Adrenal gland (tissue), 12 donors: ENCODE data around the gene TMEM125. TPM values are rescaled to one million over a fixed set of nuclear protein-coding genes. Genes with fewer than 3 reads are reported as not detected.

Experiments
- DNase-seq, 7 donors: peaks; one replicate each; pipeline ENCODE4 v3.0.0-alpha.2; 2019 to 2020
- H3K27ac ChIP-seq, 5 donors: fragments of 200-600 bp; sonication (generic) in 4 of 5; 1 replicate in 3 of 5; 2 replicates in 2 of 5; pipeline versions ENCODE4 v1.5.1 to v1.8.0; 2016 to 2020; ENCODE audit warnings: mild to moderate bottlenecking in 1 of 5
- H3K27me3 ChIP-seq: fragments of 200-600 bp; 2 replicates; pipeline ENCODE4 v1.8.0; 2021
- H3K36me3 ChIP-seq, 2 donors: fragments of 200-600 bp; replicated peaks in 1 of 2; 1 replicate in 1 of 2; 2 replicates in 1 of 2; pipeline versions ENCODE4 v1.5.1 to v1.8.0; 2018 to 2022
- H3K4me1 ChIP-seq, 2 donors: fragments of 200-600 bp; replicated peaks in 1 of 2; 1 replicate in 1 of 2; 2 replicates in 1 of 2; pipeline versions ENCODE4 v1.5.1 to v1.8.0; 2018 to 2021
- H3K4me3 ChIP-seq, 4 donors: fragments of 200-600 bp; sonication (generic) in 3 of 4; one replicate each; pipeline ENCODE4 v1.5.1; 2016 to 2018
- H3K9me3 ChIP-seq, 3 donors: fragments of 200-600 bp; sonication (generic) in 1 of 3; replicated peaks in 1 of 3; 1 replicate in 2 of 3; 2 replicates in 1 of 3; pipeline versions ENCODE4 v1.5.1 to v1.8.0; 2016 to 2021
- POLR2A ChIP-seq, 2 donors: fragments of 450-650 bp; IDR thresholded peaks; one replicate each; pipeline ENCODE4 v1.6.1; 2017; ENCODE audit warnings: antibody characterized with exemption in 2 of 2, mild to moderate bottlenecking in 2 of 2, moderate library complexity in 1 of 2
- WGBS, 4 donors: extraction: QIAGEN DNeasy Blood & Tissue Kit in 2 of 4; methylation state at CpG; one replicate each; pipeline versions ENCODE4 v1.1.5 to v1.1.7; 2013 to 2017; 5-methylcytosine and 5-hydroxymethylcytosine counted together
- intact Hi-C, 2 donors: fragments of 100-400 bp; cut with DNase I; formaldehyde crosslinking; loops; one replicate each; pipeline versions ENCODE4 v1.14.1 to v1.15.0; 2022 to 2023
- polyA plus RNA-seq, 3 donors: library from polyadenylated mRNA; stranded (reverse); fragments of 200-250 nt in 2 of 3; fragments of 350-450 nt in 1 of 3; fragmentation: Illumina TruSeq in 1 of 3; extraction: RNeasy Lipid Tissue Mini Kit (QIAGEN cat#74804) in 1 of 3; gene quantifications; one replicate each; pipeline ENCODE4 v1.2.3, GENCODE V29; 2013 to 2014
- total RNA-seq, 9 donors: library from RNA; depleted of rRNA in 4 of 9; stranded (reverse); fragments of >200 nt in 4 of 9; fragments of 120-200 nt in 1 of 9; fragmentation: NEBNext Ultra II Directional in 1 of 9; extraction: Animal tissue kit (Norgen Biotek cat#: 25700) in 1 of 9; gene quantifications; one replicate each; pipeline versions ENCODE4 v1.1.0 to v1.2.4, GENCODE V29; 2013 to 2023
- TF ChIP-seq, protein P1 (sequence below), 6 experiments: fragments of 450-650 bp in 4 of 6; fragments of 200-600 bp in 2 of 6; sonication (generic) in 1 of 6; IDR thresholded peaks; 1 replicate in 5 of 6; 2 replicates in 1 of 6; pipeline versions ENCODE4 v1.5.1 to v1.8.0; 2016 to 2021; ENCODE audit warnings: antibody characterized with exemption in 6 of 6, mild to moderate bottlenecking in 2 of 6, moderate library complexity in 1 of 6
- donor health status: healthy with polysubstance abuse.
- donor health status: Bipolar disorder and iron deficiency.
- donor health status: DM: yes; HTN: yes; CAD: no.
- donor health status: DM: no; HTN: no; CAD: no.
- donor health status: DM: no; HTN: no; CAD: no.
- donor health status: DM: yes; HTN: yes; CAD: no.

Gene TMEM125
- total and polyA plus RNA-seq, 12 donors, result 0.14 to 2.1 (median 1.0) TPM; not detected in 2

DNA sequence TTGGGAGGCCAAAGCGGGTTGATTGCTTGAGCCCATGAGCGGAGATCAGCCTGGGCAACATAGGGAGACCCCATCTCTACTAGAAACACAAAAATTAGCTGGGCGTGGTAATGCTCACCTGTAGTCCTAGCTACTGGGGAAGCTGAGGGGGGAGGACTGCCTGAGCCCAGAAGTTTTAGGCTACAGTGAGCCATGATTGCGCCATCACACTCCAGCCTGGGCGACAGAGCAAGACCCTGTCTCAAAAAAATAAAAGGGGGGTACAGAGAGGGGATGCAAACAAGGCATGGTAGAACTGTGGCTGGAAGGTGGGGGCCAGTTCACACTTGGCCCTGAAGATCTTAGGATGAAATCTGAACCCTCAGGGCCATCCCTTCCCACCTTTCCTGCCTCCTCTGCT, 16.8 kb downstream of the TMEM125 start:
- H3K27me3 ChIP-seq, result no peaks in the 10 kb centered on the region
- 90 to 97% (median 94%) methylated on average over 5 of the region's 5 CpGs for WGBS, 4 donors
- peaks cover 0 to 10% of the 10 kb centered on the region in 2 donors for H3K4me1 ChIP-seq
- no peak for TF ChIP-seq POLR2A (IDR thresholded peaks at IDR 0.05)
- TF ChIP-seq, protein P1, sequence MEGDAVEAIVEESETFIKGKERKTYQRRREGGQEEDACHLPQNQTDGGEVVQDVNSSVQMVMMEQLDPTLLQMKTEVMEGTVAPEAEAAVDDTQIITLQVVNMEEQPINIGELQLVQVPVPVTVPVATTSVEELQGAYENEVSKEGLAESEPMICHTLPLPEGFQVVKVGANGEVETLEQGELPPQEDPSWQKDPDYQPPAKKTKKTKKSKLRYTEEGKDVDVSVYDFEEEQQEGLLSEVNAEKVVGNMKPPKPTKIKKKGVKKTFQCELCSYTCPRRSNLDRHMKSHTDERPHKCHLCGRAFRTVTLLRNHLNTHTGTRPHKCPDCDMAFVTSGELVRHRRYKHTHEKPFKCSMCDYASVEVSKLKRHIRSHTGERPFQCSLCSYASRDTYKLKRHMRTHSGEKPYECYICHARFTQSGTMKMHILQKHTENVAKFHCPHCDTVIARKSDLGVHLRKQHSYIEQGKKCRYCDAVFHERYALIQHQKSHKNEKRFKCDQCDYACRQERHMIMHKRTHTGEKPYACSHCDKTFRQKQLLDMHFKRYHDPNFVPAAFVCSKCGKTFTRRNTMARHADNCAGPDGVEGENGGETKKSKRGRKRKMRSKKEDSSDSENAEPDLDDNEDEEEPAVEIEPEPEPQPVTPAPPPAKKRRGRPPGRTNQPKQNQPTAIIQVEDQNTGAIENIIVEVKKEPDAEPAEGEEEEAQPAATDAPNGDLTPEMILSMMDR (IDR thresholded peaks at IDR 0.05), result no peak
- H3K4me3 ChIP-seq, result no peak overlapping the region
- H3K27ac ChIP-seq, result no peak overlapping the region
- intact Hi-C loops, result no loop called here
- no peaks in the 10 kb centered on the region for H3K36me3 ChIP-seq
- no peaks in the 10 kb centered on the region for H3K9me3 ChIP-seq
- no peak for DNase-seq

DNA sequence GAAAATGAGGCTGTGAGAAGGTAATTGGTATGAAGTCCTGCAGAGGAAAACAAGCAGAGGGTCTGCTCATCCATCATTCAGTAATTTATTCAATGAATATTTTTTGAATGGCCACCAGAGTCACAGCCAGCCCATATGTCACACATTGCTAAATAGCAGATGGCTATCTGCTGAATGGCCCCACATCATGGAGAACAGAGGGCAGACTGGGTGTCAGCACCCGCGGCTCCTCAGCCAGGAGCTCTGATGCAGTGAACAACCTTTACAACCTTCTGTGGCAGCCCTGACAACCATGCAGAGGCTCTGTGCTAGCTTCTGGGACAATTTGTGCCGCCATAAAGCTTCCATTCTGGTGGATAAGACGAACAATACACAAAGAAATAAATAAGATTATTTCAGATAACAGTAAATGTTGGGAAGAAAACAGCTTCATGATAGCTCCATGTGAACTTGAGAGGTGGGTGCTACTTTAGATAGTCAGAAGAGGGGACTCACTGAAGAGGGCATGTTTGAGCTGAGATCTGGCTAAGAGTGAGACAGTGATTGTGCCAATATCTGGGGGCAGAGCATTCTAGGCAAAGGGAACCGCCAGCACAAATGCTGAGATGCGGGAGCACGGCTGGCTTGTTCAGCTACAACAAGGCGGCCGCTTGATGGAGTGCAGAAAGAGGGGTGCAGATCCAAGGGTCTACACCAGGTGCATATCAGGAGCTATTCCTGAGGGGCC, 18.4 kb downstream of the TMEM125 start:
- 93 to 95% (median 94%) methylated on average over 7 to 9 of the region's 9 CpGs for WGBS, 4 donors
- intact Hi-C loops, result no loop called here
- Histone ChIP-seq H3K4me3 (no peak overlapping the region), H3K36me3 (no peaks in the 10 kb centered on the region), H3K27me3 (no peaks in the 10 kb centered on the region), H3K4me1 (peaks cover 0 to 10% of the 10 kb centered on the region in 2 donors), H3K27ac (no peak overlapping the region), H3K9me3 (no peaks in the 10 kb centered on the region)
- DNase-seq, result no peak
- TF ChIP-seq POLR2A (IDR thresholded peaks at IDR 0.05), result no peak
- TF ChIP-seq, protein P1 (IDR thresholded peaks at IDR 0.05), result no peak

DNA sequence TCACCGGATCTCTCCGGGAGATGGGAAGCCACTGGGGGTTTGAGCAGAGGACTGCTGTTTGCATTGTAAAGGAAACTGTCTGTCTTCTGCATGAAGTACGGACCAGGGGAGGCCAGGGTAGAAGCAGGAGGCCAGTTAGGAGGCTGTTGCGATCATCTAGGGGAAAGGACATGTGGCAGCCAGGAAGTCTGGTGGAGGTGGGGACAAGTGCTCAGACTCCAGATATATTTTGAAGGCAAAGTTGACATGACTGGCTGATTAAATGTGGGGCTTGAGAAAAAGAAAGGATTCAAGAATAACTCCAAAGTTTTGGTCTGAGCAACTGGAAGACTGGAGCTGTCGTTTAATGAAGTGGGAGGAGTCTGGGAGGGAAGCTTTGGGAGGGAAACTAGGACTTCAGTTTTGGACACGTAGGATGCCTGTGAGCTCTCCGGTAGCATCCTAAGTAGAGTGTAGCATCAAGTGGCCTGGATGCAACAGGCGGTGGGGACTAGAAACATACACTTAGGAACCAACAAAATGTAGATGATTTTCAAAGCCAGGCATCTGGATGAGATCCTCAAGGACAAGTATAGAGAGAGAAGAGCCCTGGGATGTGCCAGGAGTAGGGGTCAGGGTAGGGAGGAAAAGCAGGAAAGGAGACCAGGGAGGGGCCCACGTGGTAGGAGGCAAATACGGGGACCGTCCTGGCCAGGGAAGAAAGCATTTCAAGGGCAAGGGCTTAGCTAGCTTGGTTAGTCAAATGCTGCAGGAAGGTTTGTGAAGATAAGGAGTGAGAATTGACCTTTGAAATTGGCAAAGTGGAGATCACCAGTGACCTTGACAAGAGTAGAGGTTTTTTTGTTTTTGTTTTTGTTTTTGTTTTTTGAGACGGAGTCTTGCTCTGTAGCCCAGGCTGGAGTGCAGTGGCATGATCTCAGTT, 19.3 kb downstream of the TMEM125 start:
- TF ChIP-seq, protein P1 (IDR thresholded peaks at IDR 0.05), result no peak
- TF ChIP-seq POLR2A (IDR thresholded peaks at IDR 0.05), result no peak

DNA sequence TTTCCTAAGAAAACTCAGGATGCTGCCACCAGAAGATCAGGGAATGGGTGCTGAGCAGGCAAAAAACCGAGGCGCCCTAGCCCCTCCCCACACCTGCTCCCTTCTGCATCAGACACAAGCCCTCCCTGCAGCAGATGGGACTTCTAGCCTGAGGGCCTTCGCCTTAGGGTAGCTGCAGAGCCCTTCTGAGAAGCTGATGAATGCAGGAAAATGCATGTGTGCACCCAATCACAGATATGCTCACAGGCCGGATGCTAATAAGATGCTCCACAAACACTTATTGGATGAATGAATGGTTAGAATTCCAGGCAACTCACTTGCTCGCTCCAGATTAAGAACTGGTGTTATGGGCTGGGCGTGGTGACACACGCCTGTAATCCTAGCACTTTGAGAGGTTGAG, 22.4 kb downstream of the TMEM125 start:
- peaks cover 0 to 23% of the 10 kb centered on the region in 2 donors for H3K4me1 ChIP-seq
- TF ChIP-seq, protein P1 (IDR thresholded peaks at IDR 0.05), result no peak
- TF ChIP-seq POLR2A (IDR thresholded peaks at IDR 0.05), result no peak
- intact Hi-C loops, result no loop called here
- DNase-seq, result no peak
- H3K36me3 ChIP-seq, result no peaks in the 10 kb centered on the region
- no peaks in the 10 kb centered on the region for H3K9me3 ChIP-seq
- WGBS, 4 donors, result 81 to 95% (median 84%) methylated on average over 7 of the region's 7 CpGs
- H3K27ac ChIP-seq, result no peak overlapping the region
- H3K27me3 ChIP-seq, result no peaks in the 10 kb centered on the region
- H3K4me3 ChIP-seq, result no peak overlapping the region

More for the DNA sequence above, 19.3 kb downstream of the TMEM125 start:
- H3K9me3 ChIP-seq, result no peaks in the 10 kb centered on the region
- WGBS, 4 donors, result 53 to 70% (median 65%) methylated on average over 12 of the region's 12 CpGs
- H3K36me3 ChIP-seq, result no peaks in the 10 kb centered on the region
- no peak overlapping the region for H3K27ac ChIP-seq
- no peaks in the 10 kb centered on the region for H3K27me3 ChIP-seq
- no peak overlapping the region for H3K4me3 ChIP-seq
- H3K4me1 ChIP-seq, result peaks cover 0 to 10% of the 10 kb centered on the region in 2 donors
- intact Hi-C loops, result no loop called here
- peak in 2 of 7 donors; percentile 10 to 43 for DNase-seq
